Ishikawa (cell line): ENCODE measurements around the gene C15orf61.

Experiments used
- CEBPB ChIP-seq: IDR thresholded peaks from 2 replicates; pipeline ENCODE4 v1.6.1; 2012
- CREB1 ChIP-seq: IDR thresholded peaks from 2 replicates; pipeline ENCODE4 v1.6.1; 2012; ENCODE audit warnings: low read depth
- EP300 ChIP-seq: IDR thresholded peaks from 2 replicates; pipeline ENCODE4 v1.6.1; 2012; ENCODE audit warnings: borderline replicate concordance
- TAF1 ChIP-seq: IDR thresholded peaks from 2 replicates; pipeline ENCODE4 v1.6.1; 2012; ENCODE audit warnings: low read depth, mild to moderate bottlenecking
- TCF12 ChIP-seq: IDR thresholded peaks from 2 replicates; pipeline ENCODE4 v1.6.1; 2012; ENCODE audit warnings: low read depth
- YY1 ChIP-seq: IDR thresholded peaks from 2 replicates; pipeline ENCODE4 v1.6.1; 2012; ENCODE audit warnings: low read depth

DNA sequence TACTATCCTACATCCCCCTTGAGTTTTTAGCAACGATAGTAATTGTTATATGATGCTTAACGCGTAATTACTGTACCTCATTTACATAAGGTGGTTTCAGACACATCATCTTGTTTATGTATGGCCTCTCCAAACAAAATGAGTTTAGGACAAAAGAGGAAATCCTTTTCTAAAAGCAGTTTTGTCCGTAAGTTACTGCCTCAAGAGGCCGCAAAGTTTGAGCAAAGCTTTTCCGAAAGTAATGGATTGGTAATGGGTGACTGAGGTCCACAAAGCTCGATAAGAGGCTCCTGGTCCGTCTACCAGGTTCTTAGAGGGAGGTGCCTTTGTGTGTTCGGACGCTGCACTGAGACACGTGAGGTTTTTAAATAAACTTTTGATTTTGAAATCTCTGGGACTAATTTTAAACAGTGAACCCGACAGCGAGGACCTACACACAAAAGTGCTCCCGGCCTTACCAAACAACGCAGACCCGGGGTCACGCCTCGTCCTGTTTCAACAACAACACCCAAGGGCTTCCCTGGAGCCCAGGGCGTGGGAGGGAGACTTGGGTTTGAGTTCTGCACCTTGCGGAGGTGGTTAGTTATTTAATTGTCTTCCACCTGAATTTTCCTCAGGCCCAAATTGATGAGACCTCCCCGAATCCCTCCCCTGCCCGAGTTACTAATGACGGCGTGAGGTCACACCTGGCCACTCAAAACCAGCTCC lies 456 bp upstream of the C15orf61 start:
- TF ChIP-seq TAF1 (no peak), YY1 (no peak), EP300 (no peak), CEBPB (no peak), TCF12 (no peak), CREB1 (no peak)
